ENCODE results near the gene P2RX1. TPM values are rescaled to one million over a fixed set of nuclear protein-coding genes. Genes with fewer than 3 reads are reported as not detected.

Gene P2RX1
- total RNA-seq, 1 donor, result 1.3 TPM

DNA sequence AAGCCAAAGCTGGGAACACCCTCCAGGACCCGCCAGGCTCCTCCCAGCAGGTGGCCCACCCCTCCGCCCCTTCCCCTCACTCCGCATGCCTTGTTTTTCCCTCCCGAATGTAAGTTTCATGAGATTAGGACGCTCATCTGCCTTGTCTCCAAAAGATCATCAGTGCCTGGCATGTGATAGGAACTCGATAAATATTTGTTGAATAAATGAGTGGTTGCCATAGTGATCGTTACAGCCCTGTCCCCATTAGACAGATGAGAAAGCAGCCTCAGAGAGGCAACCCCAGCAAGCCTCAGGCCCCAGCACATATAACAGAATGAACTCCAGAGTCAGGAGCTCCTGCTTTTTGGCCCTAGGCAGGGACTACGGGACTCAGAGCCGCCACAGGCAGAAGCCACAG is 28.5 kb downstream of the P2RX1 start:
- DNase-seq (ENCODE audit: low read depth), result no peak
- TF ChIP-seq, protein P1, sequence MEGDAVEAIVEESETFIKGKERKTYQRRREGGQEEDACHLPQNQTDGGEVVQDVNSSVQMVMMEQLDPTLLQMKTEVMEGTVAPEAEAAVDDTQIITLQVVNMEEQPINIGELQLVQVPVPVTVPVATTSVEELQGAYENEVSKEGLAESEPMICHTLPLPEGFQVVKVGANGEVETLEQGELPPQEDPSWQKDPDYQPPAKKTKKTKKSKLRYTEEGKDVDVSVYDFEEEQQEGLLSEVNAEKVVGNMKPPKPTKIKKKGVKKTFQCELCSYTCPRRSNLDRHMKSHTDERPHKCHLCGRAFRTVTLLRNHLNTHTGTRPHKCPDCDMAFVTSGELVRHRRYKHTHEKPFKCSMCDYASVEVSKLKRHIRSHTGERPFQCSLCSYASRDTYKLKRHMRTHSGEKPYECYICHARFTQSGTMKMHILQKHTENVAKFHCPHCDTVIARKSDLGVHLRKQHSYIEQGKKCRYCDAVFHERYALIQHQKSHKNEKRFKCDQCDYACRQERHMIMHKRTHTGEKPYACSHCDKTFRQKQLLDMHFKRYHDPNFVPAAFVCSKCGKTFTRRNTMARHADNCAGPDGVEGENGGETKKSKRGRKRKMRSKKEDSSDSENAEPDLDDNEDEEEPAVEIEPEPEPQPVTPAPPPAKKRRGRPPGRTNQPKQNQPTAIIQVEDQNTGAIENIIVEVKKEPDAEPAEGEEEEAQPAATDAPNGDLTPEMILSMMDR (IDR thresholded peaks at IDR 0.05; ENCODE audit: insufficient read depth, low read depth, low read length), result no peak
- no peak overlapping the region for H3K4me3 ChIP-seq (ENCODE audit: low read depth, low read length)

DNA sequence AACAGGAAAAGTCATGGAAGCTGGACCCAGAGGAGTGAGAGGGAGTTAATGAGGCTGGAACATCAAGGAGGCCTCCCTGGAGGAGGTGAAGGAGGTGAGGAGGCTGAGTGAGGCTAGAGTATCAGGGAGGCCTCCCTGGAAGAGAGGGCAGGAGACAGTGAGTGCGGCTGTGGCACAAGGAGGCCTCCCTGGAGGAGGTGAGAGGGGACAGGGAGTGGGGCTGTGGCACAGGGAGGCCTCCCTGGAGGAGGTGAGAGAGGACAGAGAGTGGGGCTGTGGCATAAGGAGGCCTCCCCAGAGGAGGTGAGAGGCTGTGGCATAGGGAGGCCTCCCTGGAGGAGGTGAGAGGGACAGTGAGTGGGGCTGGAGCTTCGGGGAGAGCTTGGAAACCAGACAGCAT is 28.9 kb downstream of the P2RX1 start:
- TF ChIP-seq, protein P1 (IDR thresholded peaks at IDR 0.05; ENCODE audit: insufficient read depth, low read depth, low read length), result no peak
- no peak overlapping the region for H3K4me3 ChIP-seq (ENCODE audit: low read depth, low read length)
- DNase-seq (ENCODE audit: low read depth), result no peak

DNA sequence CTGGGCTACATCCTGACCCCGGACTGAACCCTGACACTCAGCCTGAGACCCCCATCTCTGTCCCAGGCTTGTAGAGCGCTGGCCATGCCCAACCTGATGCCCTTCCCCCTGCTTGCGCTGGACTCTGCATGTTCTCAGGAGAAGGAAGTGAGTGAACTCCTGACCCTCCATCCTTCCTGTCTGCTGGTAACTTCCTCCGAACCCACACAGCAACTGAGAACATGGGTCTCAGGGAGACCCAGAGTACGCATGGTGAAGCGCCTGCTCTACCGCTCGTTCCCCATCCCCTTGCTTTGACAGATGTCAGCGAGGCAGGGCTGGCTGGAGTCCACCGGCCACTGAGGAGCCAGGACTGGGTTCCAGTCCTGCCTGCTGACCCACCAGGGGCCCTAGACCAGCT is 29.5 kb downstream of the P2RX1 start:
- DNase-seq (ENCODE audit: low read depth), result no peak
- TF ChIP-seq, protein P1 (IDR thresholded peaks at IDR 0.05; ENCODE audit: insufficient read depth, low read depth, low read length), result no peak
- H3K4me3 ChIP-seq (ENCODE audit: low read depth, low read length), result no peak overlapping the region

DNA sequence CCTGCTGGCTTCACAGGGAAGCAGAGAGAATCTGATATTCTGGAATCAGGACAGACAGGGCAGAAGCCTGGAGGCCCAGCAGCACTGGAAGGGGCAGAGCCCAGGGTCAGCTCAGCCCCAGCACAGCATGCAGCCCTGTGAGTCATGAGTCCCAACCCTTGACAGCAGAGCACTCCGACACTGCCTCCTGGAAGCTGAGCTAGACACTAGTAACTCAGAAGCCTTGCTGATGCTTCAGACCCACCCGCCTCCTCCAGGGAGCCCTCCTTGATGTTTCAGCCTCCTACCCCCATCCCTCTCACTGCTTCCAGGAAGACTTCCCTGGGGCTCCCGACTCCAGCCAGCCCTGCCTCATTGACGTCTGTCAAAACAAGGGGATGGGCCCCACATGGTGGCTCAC is 30.3 kb downstream of the P2RX1 start:
- TF ChIP-seq, protein P1 (IDR thresholded peaks at IDR 0.05; ENCODE audit: insufficient read depth, low read depth, low read length), result no peak
- no peak overlapping the region for H3K4me3 ChIP-seq (ENCODE audit: low read depth, low read length)
- peak; percentile 43 for DNase-seq (ENCODE audit: low read depth)

DNA sequence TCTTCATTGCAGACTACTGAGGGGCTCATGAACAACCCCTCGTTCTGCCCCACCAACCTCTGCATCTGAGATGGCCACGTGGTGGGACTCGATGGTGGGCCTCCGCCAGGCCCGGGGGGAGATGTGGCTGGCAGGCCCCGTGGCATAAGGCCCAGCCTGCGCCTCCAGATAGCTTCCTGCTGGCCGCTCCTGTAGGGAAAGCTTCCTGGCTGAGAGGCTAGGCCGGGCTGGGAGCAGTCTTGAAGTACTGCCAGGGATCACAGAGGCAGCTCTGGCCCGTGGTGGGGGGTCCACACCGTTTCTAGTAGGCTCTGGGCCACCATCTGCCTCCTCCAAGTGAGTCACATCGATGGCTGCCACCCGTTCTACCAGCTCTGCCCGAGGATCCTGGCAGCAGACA is 31.0 kb downstream of the P2RX1 start:
- TF ChIP-seq, protein P1 (IDR thresholded peaks at IDR 0.05; ENCODE audit: insufficient read depth, low read depth, low read length), result no peak
- H3K4me3 ChIP-seq (ENCODE audit: low read depth, low read length), result no peak overlapping the region
- no peak for DNase-seq (ENCODE audit: low read depth)

DNA sequence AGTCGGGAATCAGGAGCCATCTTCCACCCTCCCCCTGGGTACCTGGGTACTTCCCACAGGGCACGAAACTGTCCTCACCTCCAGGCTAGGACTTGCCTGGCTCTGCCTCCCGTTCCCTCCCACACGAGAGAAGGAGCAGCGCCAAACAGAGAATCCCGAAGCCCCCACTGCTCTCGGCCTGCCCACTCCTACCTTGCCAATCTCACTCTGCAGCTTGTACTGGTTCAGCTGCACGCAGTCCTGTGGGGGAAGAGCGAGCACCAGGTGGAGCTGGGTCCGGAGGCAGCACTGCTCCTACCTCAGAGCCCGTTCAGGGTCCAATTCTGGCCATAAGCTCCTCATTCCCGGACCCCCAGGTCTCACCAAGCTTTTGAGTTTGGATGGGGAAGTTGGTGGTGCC is 32.1 kb downstream of the P2RX1 start:
- H3K4me3 ChIP-seq (ENCODE audit: low read depth, low read length), result no peak overlapping the region
- DNase-seq (ENCODE audit: low read depth), result no peak
- TF ChIP-seq, protein P1 (IDR thresholded peaks at IDR 0.05; ENCODE audit: insufficient read depth, low read depth, low read length), result no peak

DNA sequence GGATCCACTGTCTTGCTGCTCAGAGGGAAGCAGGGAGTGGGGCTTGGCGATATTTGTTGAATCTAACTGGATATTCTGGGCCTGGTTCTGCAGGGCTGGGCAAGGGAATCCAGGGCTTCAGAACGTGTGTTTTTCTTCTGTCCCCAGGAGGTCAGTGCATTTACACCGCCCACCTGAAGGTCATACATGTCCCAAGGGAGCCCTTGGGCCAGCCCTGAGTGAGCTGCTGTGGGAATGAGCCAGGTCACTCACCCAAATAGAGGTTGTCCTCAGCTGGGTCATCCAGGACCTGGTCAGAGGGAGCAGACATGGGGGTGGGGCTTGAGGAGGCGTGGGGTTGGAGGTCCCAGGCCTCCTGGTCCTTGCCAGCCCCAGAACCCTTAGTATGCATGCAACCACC is 34.0 kb downstream of the P2RX1 start:
- no peak for DNase-seq (ENCODE audit: low read depth)
- TF ChIP-seq, protein P1 (IDR thresholded peaks at IDR 0.05; ENCODE audit: insufficient read depth, low read depth, low read length), result no peak
- no peak overlapping the region for H3K4me3 ChIP-seq (ENCODE audit: low read depth, low read length)
